Measurements from ENCODE around the gene C4orf50. TPM values are rescaled to one million over a fixed set of nuclear protein-coding genes. Genes with fewer than 3 reads are reported as not detected.

C4orf50 gene
- total and polyA plus RNA-seq, 2 of the 8 experiments (the other 6 are each of a cell fraction or from before 2014, with no cell fraction given) = 0.08 to 0.22 TPM

DNA sequence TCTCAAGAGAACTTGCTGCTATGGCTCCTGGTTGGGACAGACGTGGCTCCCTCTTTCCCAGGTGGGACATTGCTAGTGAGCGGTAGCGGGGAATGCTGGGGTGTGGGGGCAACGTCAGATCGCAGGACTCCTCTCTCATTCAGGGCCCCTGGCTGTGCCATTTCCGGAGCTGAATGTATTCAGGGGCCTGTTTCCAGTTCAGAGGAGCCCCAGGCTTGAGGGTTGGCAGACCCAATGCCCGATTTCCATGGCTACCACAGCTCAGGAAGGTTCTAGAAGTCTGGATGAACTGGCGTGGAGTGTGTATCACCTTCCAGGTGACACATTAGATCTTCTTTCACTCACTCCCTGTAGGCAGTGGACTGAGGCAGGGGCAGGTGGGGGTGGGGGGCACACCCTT lies 99.2 kb downstream of the C4orf50 start:
- no peak overlapping the region; the same call in 1 of the 2 replicates for H4K8ac ChIP-seq (ENCODE audit: extremely low read depth, insufficient read depth, low read length)
- H3K14ac ChIP-seq (ENCODE audit: insufficient read length) = no peak overlapping the region
- no peak overlapping the region for H3K23ac ChIP-seq (ENCODE audit: insufficient read length)
- H3K9ac ChIP-seq (replicated peaks in 1 of 4; ENCODE audit: extremely low read depth in 1 of 4, low read depth in 3 of 4, low read length in 3 of 4) = no peak overlapping the region
- H3K27ac ChIP-seq (ENCODE audit: low read depth, low read length) = no peak overlapping the region
- no peak overlapping the region for H3K56ac ChIP-seq (replicated peaks; ENCODE audit: insufficient read length, low read depth, low read length)
- H3K27me3 ChIP-seq (replicated peaks in 1 of 4; ENCODE audit: control insufficient read depth in 3 of 4, extremely low read depth in 1 of 4, insufficient read depth in 3 of 4, low read length in 3 of 4) = peaks cover 0 to 2% (median 0%) of the 10 kb centered on the region in 4 experiments; a peak in 1 of 7 replicates
- POLR2A ChIA-PET (ENCODE audit: partially characterized antibody) = interaction anchor here (1.0 kb wide), 1 partner anchor 36 kb away, joined by 3 read pairs; no protein-coding TSS in a partner anchor
- 89% methylated on average over 8 of the region's 8 CpGs; no CpG with 5 or more reads in 1 of the 2 experiments for WGBS, 2 experiments (ENCODE audit: extremely low coverage in 1 of 2, insufficient coverage in 1 of 2, insufficient read length in 1 of 2, insufficient replicate concordance in 2 of 2, low coverage in 1 of 2, low lambda C conversion rate in 2 of 2, missing lambda C conversion rate in 1 of 2)
- H2AK5ac ChIP-seq (ENCODE audit: low read depth, low read length) = 0 out of 2 replicates have a peak overlapping the region, but pooled peaks have one; percentile 5
- H4K91ac ChIP-seq (replicated peaks; ENCODE audit: insufficient read length, low read length) = no peak overlapping the region
- no peak overlapping the region for H2BK120ac ChIP-seq (replicated peaks; ENCODE audit: low read depth, low read length)
- H3K23me2 ChIP-seq (ENCODE audit: low read depth, low read length) = no peaks in the 10 kb centered on the region
- H4K5ac ChIP-seq (ENCODE audit: insufficient read length, low read depth, low read length) = no peak overlapping the region
- H2BK20ac ChIP-seq (ENCODE audit: low read length) = no peak overlapping the region
- no peaks in the 10 kb centered on the region for H4K20me1 ChIP-seq (replicated peaks in 1 of 2; ENCODE audit: control insufficient read depth in 1 of 2, insufficient read depth in 2 of 2, low read length in 2 of 2)
- no peak overlapping the region; the same call in 1 of the 2 replicates for H3K18ac ChIP-seq (ENCODE audit: extremely low read depth, low read length)
- H3K4me2 ChIP-seq (ENCODE audit: insufficient read depth in 1 of 2, low read depth in 2 of 2, low read length in 2 of 2) = no peak overlapping the region
- CTCF ChIA-PET (ENCODE audit: partially characterized antibody) = interaction anchor here (0.8 to 1.8 kb wide), 5 partner anchors 9 to 79 kb away, joined by 3 to 5 read pairs (median 3); no protein-coding TSS in a partner anchor
- peaks cover 0 to 3% of the 10 kb centered on the region in 2 experiments; a peak in 1 of 4 replicates for H3K9me3 ChIP-seq (ENCODE audit: insufficient read depth in 2 of 2, low read depth in 1 of 2, low read length in 1 of 2)
- 0 out of 2 replicates have a peak overlapping the region, but pooled peaks have one; percentile 46 for H2BK15ac ChIP-seq (ENCODE audit: low read length)
- no peak overlapping the region for H3K4ac ChIP-seq (replicated peaks; ENCODE audit: insufficient read length, low read depth, low read length)
- H2AFZ ChIP-seq (ENCODE audit: low read length) = no peak overlapping the region
- peaks cover 0 to 6% (median 1%) of the 10 kb centered on the region in 4 experiments; a peak in 2 of 7 replicates for H3K4me1 ChIP-seq (replicated peaks in 1 of 4; ENCODE audit: control insufficient read depth in 3 of 4, insufficient read depth in 4 of 4, low read length in 3 of 4)
- H3K4me3 ChIP-seq (ENCODE audit: extremely low read depth in 1 of 4, insufficient read depth in 2 of 4, low read depth in 3 of 4, low read length in 4 of 4) = no peak overlapping the region
- no peaks in the 10 kb centered on the region for H3K36me3 ChIP-seq (ENCODE audit: control insufficient read depth in 2 of 4, insufficient read depth in 4 of 4, low read length in 3 of 4)
- no peaks in the 10 kb centered on the region for H3K79me2 ChIP-seq (ENCODE audit: control insufficient read depth in 1 of 2, insufficient read depth in 2 of 2, low read length in 2 of 2)
- H2BK12ac ChIP-seq (ENCODE audit: low read depth, low read length) = no peak overlapping the region
- DNase-seq (ENCODE audit: low read depth in 1 of 2, low spot score in 2 of 2) = no peak
- no peak overlapping the region; the same call in 1 of the 2 replicates for H2BK5ac ChIP-seq (ENCODE audit: low read depth, low read length)
- H3K79me1 ChIP-seq (ENCODE audit: low read depth, low read length) = no peaks in the 10 kb centered on the region
- no peak for FAIRE-seq
- TF ChIP-seq CHD1 (IDR thresholded peaks at IDR 0.05; ENCODE audit: low read depth, low read length) (no peak), NANOG (IDR thresholded peaks at IDR 0.05; ENCODE audit: insufficient read depth, low read depth, low read length, poor library complexity, severe bottlenecking) (no peak), BRCA1 (IDR thresholded peaks at IDR 0.05; ENCODE audit: low read depth, low read length) (no peak), SP2 (IDR thresholded peaks at IDR 0.05; ENCODE audit: low read length) (no peak), PHF8 (conservative IDR thresholded peaks at IDR 0.05; ENCODE audit: low read depth, low read length) (no peak), TAF7 (optimal IDR thresholded peaks at IDR 0.05; ENCODE audit: borderline replicate concordance, low read depth, low read length) (no peak), BACH1 (IDR thresholded peaks at IDR 0.05; ENCODE audit: low read length) (no peak), TEAD4 (IDR thresholded peaks at IDR 0.05; ENCODE audit: low read depth, low read length) (no peak), POU5F1 (IDR thresholded peaks at IDR 0.05; ENCODE audit: low read depth, low read length) (no peak), SUZ12 (IDR thresholded peaks at IDR 0.05; ENCODE audit: low read length) (no peak)
- TF ChIP-seq, protein P1, sequence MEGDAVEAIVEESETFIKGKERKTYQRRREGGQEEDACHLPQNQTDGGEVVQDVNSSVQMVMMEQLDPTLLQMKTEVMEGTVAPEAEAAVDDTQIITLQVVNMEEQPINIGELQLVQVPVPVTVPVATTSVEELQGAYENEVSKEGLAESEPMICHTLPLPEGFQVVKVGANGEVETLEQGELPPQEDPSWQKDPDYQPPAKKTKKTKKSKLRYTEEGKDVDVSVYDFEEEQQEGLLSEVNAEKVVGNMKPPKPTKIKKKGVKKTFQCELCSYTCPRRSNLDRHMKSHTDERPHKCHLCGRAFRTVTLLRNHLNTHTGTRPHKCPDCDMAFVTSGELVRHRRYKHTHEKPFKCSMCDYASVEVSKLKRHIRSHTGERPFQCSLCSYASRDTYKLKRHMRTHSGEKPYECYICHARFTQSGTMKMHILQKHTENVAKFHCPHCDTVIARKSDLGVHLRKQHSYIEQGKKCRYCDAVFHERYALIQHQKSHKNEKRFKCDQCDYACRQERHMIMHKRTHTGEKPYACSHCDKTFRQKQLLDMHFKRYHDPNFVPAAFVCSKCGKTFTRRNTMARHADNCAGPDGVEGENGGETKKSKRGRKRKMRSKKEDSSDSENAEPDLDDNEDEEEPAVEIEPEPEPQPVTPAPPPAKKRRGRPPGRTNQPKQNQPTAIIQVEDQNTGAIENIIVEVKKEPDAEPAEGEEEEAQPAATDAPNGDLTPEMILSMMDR (IDR thresholded peaks at IDR 0.05; ENCODE audit: control extremely low read depth in 1 of 3, insufficient read depth in 1 of 3, low read depth in 1 of 3, low read length in 3 of 3) = no peak

Data from H1 (cell line).